WTC11 (cell line): ENCODE results near the gene RRN3.

Experiments used
- ATF3 ChIP-seq: sonication (generic); formaldehyde crosslinking; conservative IDR thresholded peaks from 2 replicates; pipeline ENCODE4 v1.8.1; 2022; ENCODE audit warnings: mild to moderate bottlenecking, missing genetic modification reagents
- CREB1 ChIP-seq: sonication (generic); formaldehyde crosslinking; IDR thresholded peaks from 2 replicates; pipeline ENCODE4 v1.8.0; 2023; ENCODE audit warnings: mild to moderate bottlenecking, missing genetic modification reagents
- CREM ChIP-seq: sonication (generic); formaldehyde crosslinking; IDR thresholded peaks from 2 replicates; pipeline ENCODE4 v1.8.1; 2022; ENCODE audit warnings: mild to moderate bottlenecking, missing genetic modification reagents, moderate library complexity
- CTCF ChIP-seq: fragments of 200-600 bp; IDR thresholded peaks from 2 replicates; pipeline ENCODE4 v1.8.0; 2022; ENCODE audit warnings: antibody characterized with exemption
- ERG ChIP-seq: fragments of 250-450 bp; sonication (Bioruptor Pico); IDR thresholded peaks from 2 replicates; pipeline ENCODE4 v1.8.0; 2021; ENCODE audit warnings: mild to moderate bottlenecking
- FOXP1 ChIP-seq: sonication (generic); formaldehyde crosslinking; IDR thresholded peaks from 2 replicates; pipeline ENCODE4 v1.8.0; 2022; ENCODE audit warnings: missing genetic modification reagents, mild to moderate bottlenecking, moderate library complexity, borderline replicate concordance
- MAX ChIP-seq: sonication (generic); formaldehyde crosslinking; IDR thresholded peaks from 2 replicates; pipeline ENCODE4 v1.8.0; 2022; ENCODE audit warnings: mild to moderate bottlenecking, missing genetic modification reagents
- MYBL2 ChIP-seq: sonication (generic); formaldehyde crosslinking; IDR thresholded peaks from 2 replicates; pipeline ENCODE4 v1.8.1; 2023; ENCODE audit warnings: mild to moderate bottlenecking, moderate library complexity, missing genetic modification reagents
- NFE2L1 ChIP-seq: sonication (generic); formaldehyde crosslinking; IDR thresholded peaks from 2 replicates; pipeline ENCODE4 v1.8.1; 2023; ENCODE audit warnings: missing genetic modification reagents
- NFYB ChIP-seq: sonication (generic); formaldehyde crosslinking; conservative IDR thresholded peaks from 2 replicates; pipeline ENCODE4 v1.8.0; 2022; ENCODE audit warnings: low read depth, missing genetic modification reagents
- TCF7 ChIP-seq: sonication (generic); formaldehyde crosslinking; IDR thresholded peaks from 2 replicates; pipeline ENCODE4 v1.8.0; 2022; ENCODE audit warnings: mild to moderate bottlenecking, low read depth, missing genetic modification reagents, moderate library complexity
- TEAD1 ChIP-seq: sonication (generic); formaldehyde crosslinking; IDR thresholded peaks from 2 replicates; pipeline ENCODE4 v1.8.0; 2022; ENCODE audit warnings: mild to moderate bottlenecking, missing genetic modification reagents
- ZBTB21 ChIP-seq: sonication (generic); formaldehyde crosslinking; IDR thresholded peaks from 2 replicates; pipeline ENCODE4 v1.8.1; 2023; ENCODE audit warnings: mild to moderate bottlenecking, missing genetic modification reagents, borderline replicate concordance
- ZNF512 ChIP-seq: sonication (generic); formaldehyde crosslinking; IDR thresholded peaks from 2 replicates; pipeline ENCODE4 v1.8.1; 2022; ENCODE audit warnings: missing genetic modification reagents, borderline replicate concordance

GRCh38 chr16:15043344-15043743, 50.7 kb downstream of the RRN3 start:
- TF ChIP-seq ZNF512 (no peak), CTCF (no peak), MAX (CRISPR knock-in tag) (no peak), CREM (CRISPR knock-in tag) (no peak), TCF7 (no peak), ZBTB21 (CRISPR knock-in tag) (no peak), ATF3 (CRISPR knock-in tag) (no peak), FOXP1 (CRISPR knock-in tag) (no peak), ERG (no peak), MYBL2 (CRISPR knock-in tag) (no peak), CREB1 (CRISPR knock-in tag) (no peak), NFYB (CRISPR knock-in tag) (no peak), NFE2L1 (CRISPR knock-in tag) (no peak), TEAD1 (CRISPR knock-in tag) (no peak)
